Prostate gland (tissue), 2 donors: ENCODE results near the gene LCOR.

Source experiments
- CTCF ChIP-seq, 4 experiments: fragments of 200-600 bp in 2 of 4; fragments of 450-650 bp in 2 of 4; sonication (generic) in 2 of 4; IDR thresholded peaks; 1 replicate in 3 of 4; 2 replicates in 1 of 4; pipeline ENCODE4 v1.5.1; 2016 to 2019; ENCODE audit warnings: antibody characterized with exemption in 4 of 4, mild to moderate bottlenecking in 2 of 4, moderate library complexity in 2 of 4
- POLR2AphosphoS5 ChIP-seq: sonication (generic); formaldehyde crosslinking; IDR thresholded peaks from one replicate; pipeline ENCODE4 v1.6.1; 2017; ENCODE audit warnings: antibody characterized with exemption

GRCh38 chr10:96960872-96961271 is 128.8 kb downstream of the LCOR start:
- TF ChIP-seq CTCF (IDR thresholded peaks at IDR 0.05) (no peak), POLR2AphosphoS5 (no peak)
